ENCODE results near the gene TXNRD2.
"Not testable (repeated sequence)": the region's sequence is repeated elsewhere in the genome, so short reads cannot be mapped to it uniquely, and the experiment has no call there.

The TXNRD2 gene

DNA sequence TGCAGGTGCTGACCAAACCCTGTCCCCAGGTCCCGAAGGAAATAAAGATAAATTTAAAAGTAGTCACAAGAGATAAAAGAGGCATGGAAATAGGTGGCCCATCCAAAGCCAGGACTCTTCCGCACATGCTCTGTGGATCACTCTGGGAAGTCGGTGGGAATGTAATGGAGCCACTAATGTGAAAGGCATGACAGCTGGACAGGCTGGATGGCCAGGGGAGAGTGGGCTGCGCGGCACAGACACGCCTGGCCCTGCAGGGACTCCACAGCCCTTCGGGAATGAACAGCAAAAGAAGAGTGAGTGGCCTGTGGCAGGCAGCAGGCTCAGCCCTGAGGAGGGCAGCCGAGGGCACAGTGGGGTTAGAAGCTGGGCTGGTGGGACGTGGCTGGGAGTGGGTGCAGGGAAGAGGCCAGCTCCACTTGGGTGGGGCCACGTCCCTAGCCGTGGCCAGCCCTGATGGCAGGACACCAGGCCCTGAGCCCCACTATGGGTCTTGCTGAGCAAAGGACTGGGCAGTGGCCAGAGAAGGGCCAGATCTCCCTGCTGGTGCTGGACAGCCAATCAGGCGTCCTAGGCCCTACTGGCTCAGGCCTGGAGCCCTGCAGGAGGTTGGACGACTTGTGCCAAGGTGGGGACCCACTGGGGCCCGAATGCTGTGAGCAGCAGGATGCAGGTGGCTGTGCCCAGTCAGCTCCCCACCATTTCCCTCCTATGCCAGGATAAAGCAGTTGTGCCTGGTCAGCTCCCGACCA, 55.6 kb downstream of the TXNRD2 start:
- DNase-seq = no peak

DNA sequence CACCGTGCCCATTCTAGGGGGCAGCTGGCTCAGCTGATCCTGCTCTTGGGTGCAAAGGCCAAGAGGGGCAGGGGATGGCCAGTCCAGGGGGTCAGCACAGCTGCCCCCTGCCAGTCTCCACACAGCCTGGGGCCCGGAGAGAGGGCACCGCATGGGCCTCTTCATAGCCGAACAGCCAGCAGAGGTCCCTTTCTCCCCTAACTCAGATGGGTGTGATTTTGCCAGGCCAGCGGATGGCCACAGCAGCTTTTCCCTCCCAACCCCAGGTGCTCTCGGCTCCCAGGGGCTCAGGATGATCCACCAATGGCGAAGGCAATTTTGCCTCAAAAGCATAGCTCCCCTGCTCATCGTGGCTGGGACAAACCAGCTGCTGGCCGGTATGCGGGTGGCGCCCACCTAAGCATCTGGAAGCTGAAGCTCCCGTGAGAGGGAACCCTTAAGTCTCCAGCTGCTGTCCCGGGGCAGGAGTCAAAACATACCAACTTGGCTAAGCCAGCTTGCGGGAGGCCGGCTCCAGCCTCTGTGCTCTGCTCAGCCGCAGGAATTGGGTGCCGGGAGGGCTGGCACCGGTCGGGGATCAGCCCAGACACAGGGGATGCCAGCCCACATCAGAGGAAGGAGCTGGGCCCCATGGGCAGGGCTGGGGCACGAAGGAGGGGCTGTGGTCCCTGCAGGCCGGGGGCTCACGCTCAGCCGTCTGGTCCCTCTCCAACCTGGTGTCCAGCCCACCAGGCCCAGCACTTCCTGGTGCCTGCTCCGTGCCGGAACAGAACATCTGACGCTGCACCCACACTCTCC, 56.5 kb downstream of the TXNRD2 start:
- DNase-seq = no peak

DNA sequence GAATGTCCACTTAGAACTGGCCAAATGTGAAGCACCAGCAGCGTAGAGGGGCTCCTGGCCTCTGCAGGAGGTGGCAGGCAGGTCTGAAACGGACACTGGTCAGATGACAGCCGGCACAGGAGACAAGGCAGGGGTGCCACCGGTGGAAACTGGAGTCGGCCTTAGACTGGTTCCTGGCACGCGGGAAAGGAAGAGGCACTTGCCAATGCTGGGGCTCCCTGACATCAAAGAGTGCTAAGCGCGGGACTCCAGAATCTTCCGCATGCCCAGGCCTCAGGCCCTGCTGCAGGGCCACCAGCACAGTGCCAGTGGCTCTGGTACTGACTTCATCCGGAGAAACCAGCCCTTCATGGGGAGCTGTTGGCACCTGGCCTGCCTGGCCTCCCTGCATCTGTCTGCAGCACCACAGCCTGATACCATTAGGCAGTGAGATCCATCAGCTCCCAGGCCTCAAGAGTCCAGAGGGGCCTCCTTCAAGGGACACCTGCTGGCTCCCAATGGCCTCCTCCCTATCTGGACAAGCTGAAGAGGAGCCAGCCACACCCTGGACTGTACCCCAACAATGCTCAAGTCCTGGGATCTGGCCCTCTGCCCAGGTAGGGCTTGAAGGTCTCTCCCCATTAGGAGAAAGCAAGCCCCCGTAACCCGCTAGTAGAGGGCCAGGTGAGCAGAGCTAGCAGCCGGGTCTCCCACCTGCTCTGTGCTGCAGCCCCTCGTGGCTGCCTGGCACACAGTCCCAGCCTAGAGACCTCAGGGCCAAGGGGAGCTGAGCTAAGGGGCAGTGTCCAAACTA, 57.3 kb downstream of the TXNRD2 start:
- no peak for DNase-seq

DNA sequence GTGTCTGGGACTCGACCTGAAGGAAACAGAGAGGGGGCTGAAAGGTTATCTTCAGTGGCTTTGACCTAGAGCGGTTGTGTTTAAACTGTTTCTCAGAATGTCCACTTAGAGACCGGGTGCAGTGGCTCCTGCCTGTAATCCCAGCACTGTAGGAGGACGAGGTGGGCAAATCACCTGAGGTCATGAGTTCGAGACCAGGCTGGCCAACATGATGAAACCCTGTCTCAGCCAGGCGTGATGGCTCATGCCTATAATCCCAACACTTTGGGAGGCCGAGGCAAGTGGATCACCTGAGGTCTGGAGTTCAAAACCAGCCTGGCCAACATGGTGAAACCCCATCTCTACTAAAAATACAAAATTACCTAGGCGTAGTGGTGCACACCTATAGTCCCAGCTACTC, 58.2 kb downstream of the TXNRD2 start:
- DNase-seq = not testable (repeated sequence)

DNA sequence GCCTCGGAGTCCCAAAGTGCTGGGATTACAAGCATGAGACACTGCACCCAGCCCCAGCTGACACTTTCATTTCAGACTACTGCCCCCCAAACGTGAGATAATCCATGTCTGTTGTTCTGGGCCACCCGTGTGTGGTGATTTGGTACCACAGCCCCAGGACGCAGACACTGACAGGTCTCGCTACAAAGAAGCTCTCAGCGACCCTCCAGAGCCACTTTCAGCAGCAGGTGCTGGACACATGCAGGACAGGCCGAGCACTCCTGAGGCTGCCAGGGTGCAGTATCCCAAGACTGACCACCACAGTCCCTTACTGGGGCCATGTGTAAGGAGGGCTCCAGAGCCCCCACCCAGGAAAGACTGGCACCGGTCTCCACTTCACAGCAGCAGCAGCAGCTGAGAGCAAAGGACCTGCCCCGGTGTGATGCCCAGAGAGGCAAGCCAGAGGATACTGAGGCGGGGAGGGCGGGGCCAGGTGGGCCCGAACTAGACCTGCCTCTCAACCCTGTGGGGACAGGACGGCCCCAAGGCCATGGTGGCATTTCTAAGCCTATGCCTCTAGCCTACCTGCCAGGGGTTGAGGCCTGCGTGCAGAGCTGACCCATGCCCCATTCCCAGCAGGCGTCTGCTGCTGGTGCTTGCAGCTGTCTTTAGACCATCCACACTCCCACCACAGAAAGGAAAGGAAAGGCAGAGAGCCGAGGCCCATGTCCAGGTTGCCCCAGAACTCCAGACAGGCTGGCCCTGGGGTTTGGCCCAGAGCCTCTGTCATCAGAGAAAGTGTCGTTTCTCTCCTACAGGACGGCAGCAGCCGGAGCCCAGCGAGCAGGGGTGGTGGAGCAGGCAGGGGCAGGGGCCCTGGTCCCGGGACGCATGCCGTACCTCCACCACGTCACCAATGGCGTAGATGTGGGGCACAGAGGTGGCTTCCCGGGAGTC, 58.9 kb downstream of the TXNRD2 start:
- no peak for DNase-seq

DNA sequence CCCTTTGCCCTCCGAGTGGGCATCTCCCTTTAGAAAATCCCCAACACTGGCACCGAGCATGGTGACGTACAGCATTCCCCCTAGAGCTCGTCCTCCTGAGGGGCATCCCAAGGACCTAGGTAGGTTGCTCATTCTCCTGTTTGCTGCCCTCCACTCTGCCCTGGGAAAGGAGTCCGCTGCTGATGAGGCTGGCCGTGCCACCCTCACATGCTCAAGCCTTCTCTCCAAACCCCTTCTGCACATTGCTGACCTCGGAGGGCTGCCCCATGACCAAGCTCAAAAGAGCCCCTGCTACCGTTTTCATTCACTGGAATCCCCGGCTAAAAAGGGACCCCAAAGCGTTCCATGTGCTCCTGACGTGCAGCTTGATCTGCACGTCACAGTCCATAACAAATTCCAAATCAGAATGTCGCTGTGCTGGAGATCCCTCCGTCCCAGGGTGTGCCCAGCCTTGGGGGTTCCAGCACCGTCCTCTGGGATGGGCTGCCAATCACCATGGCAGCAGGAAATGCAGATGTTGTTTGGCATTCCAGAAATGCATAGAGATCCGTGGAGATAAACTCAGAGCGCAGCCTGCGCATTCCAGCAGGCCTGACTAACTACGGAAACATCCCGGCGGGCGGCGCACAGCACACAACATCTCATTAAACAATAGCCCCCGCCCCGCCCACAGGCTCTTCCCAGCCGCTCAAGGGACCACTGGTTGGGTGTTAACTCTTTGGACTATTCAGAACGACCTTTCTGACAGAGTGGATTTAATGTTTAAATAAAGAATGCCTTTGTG, 60.6 kb downstream of the TXNRD2 start:
- no peak for DNase-seq

DNA sequence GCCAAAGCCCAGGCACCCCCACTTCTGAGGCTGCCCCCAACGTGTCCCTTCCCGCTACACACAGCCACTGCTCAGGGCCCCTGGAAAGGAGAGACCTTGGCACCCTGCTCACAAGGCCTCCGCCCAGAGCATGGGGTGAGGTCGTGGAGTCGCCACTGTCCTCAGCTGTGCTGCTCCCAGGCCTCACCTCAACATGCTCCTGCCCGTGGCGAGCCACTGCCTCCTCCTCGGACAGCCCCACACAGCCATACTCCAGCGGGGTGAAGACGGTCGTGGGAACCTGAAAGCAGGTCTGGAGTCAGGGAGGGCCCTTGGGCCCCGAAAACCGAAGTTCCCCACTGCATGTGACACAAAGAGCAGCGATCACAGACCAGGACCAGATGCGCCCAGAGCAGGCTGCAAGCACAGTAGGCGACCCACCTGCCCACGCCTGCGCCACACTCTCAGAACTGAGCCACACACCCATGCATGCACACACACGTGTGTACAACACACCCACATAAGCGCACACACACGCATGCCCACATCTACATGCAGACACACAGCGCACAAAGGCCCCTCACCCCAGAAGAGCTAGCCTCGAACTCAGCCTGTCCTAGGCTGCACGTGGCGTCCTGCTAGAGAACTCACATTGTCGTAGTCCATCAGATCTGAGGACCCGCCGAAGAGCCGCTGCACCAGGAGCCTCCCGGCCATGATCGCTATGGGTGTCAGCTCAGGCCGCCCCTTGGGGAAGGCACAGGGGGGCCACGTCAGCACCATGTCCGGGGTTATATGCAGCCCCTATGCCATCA, 61.4 kb downstream of the TXNRD2 start:
- no peak for DNase-seq

DNA sequence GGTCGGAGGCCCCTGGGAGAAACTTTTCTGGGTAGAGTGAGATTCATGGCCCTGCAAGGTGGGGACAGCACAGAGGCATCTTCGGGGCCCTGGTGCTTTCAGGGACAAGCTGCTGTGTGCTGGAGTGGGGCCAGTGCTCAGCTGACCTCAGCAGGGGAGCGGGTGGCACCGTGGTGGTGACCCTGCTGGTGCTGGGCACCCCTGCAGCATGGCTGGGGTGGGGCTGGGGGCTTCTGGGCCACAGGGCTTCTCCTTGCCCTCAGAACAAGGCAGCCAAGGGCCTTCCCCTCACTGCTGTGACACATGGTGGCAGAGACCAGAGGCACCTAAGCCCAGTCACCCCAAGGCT, 62.0 kb downstream of the TXNRD2 start:
- DNase-seq = no peak

DNA sequence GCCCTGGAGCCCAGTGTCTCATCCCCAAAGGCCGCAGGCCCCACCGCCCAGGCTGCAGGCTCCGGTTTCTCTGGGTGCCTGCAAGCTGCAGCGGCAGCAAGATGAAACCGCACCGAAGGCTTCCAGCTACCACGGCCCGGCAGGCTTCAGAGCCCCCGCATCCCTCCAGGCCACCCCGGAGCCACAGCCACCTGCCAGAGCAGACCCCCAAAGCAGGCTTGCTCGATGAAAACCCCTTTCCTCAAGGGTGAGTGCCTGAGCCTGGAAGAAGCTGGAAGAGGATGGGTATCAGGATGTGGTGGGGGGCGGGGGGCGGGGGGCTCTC, 62.4 kb downstream of the TXNRD2 start:
- no peak for DNase-seq

DNA sequence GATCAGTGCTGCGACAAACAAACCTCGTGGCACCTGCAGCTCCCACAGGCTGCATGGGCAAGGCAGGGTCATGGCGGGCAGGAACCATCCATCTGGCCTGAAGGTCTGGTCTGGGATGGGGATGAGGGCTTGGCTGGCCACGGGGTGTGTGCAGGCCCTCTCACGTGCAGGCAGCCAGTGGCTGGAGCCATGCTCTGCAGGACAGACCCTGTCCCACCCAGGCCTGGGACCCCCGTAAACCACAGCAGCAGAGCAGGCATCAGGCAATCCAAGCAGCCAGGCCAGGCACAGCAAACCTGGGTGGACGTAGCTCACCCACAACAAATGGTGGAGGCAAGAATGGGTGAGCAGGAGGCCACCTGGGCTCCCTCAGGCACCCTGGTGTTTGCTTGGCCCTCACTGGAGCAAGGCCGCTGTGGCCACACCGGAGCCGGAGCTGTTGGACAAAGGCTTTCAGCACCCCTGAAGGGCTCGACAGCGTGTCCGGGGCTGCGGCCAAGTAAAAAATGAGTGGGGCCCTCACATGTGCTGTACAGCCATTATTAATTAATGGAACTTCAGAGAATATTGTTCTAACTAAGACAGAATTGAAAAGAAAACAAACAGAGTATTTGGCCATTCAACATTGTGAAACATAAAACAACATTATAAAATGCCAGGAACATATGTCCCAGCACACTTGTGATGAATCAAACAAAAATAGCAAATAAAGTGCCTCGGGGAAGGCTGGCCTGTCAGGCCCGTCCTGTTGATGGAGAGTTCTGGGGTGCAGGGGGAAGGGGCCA, 63.0 kb downstream of the TXNRD2 start:
- no peak for DNase-seq

DNA sequence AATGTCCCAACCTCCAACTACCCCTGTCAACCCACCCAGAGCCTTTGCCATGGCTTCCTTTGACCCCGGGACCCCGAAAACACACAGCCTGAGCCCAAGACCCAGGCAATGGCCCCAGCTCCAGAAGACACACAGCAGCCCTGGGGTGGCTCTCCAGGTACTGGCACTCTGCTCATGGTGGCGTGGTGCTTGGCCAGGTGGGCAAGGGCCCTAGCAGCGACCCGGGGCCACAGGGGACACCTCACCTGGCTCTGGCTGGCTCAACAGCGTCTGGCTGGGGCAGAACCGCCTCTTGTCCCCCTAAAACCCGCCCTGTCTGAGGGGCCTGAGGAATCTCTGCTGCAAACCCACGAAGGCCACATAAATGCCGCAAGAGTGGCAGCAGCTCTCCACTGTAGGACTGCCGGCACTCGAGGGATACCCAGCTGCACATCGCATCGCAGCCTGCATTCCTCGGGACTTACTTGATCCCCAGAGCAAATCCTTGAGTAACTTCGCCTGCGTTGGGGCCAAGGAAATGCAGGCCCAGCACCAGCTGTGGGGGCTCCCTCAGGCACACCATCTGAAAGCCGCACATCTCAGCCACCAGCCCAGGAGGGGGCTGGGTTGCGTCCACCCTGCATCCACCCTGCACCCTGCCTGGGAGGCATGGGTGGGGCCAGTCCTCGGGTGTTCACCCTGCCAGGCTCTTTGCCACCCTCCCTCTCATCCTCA, 63.8 kb downstream of the TXNRD2 start:
- DNase-seq = no peak

DNA sequence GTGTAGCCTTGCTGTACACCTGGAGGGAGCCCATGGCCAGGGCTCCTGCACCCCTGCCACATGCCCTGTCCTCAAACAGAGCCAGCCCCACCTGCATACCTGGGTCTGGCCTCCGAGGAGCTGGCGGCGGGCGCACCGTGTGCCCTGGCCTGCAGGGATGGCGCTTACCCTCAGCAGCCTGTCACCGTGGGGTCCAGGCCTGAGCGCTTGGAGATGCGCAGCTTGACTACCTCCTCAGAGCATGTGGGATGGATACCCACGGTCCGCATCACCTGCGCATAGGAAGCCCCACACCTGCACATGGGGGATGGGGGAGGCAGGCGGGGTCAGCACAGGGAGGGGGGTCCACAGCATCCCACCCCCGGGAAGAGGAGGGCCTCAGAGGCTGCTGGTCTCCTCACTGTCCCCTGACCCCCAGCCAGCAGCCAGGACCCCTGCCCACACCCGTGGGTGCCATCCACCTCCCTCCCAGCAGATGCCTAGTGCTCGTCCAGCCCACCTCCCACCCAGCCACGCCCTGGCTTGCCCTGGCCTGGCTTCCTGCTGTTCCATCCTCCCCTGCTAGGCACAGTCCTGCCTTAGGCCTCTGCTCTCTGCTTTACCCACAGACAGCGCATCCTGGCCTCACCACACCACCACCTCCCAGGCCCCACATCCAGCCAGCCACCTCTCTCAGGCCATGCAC, 64.5 kb downstream of the TXNRD2 start:
- no peak for DNase-seq

DNA sequence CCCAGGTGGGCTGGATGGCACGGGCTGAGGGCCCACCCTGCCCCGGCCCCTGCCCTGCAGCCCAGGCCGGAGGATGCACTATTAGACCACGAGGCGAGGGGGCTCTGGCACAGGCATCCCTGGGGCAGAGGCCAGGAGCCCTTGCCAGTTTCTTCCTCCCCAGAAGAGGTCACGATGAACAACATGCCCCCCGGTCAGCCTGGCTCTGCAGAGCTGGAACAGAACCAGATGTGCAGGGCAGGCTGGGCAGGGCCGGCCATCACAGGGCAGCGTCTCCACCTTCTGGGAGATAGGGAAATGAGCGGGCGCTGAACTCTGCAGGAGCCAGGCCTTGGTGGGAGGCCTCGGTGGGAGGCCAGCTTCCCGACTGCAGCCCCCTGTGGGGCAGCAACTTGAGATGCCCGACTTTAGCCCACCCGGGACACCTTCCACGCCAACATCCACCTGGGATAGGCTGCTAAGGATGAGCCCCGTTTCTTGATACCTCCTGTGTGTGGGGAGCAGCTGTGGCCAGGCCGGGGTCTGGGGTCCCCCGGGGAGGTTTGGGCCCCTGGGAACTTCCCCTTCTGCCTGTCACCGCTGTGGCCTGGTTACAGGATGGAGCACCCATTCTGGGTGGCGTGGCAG, 65.2 kb downstream of the TXNRD2 start:
- no peak for DNase-seq

DNA sequence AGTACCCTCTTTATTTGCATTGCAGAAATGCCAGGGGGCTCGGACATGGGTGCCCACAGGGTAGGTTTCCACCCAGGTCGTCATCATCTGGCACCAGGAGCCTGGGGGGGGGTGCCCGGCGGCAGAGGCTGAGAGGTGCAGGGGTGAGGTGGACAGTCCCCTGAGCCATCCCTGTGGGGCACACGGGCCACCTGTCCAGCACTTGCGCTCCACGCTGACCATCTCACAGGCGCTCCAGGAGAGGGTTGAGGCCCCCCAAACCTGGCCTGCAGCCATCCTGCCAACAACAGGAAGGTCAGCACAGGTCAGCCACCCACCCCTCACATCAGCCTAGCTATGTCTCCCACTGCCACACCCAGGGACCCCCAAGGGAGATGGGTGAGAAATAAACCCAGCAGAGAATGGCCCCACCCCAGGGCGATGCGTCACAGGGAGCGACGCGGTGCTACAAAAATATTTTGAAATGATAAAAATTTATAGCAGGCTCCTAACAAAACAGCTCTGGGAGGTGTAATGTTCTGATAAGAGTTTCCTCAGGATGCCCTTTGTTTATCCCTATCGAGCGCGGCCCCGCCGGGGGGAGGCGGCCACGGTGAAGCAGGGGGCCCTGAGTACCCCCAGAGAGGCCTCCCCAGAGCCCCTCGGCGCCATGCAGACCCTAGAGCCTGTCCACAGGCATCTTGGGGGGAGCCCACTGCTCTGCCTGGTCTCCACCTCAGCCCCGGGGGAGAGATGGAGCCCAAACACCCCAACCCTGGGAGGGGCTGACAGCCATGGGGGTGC, 65.9 kb downstream of the TXNRD2 start:
- DNase-seq = no peak

DNA sequence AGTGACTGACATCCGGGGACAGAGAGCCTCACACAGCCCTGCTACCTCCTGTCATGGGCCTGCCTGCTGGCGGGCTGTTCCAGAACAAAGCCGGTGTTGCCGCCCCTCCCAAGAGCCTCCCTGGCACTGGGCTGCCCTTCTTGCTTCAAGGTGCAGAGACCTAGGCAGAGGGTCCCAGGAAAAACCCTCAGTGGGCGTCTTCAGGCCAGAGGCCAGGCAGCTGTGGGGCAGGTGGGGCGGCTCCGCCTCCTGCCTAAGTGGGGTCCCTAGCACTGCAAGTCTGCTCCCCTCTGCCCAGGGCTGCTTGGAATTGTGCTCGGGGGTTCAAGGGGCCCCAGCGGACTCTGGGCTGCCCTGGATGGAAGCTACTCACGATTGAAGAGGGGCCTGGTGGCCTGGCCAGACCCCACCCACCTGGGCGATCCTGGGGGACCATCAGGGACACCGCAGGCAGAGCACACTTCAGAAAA, 66.5 kb downstream of the TXNRD2 start:
- DNase-seq = no peak

DNA sequence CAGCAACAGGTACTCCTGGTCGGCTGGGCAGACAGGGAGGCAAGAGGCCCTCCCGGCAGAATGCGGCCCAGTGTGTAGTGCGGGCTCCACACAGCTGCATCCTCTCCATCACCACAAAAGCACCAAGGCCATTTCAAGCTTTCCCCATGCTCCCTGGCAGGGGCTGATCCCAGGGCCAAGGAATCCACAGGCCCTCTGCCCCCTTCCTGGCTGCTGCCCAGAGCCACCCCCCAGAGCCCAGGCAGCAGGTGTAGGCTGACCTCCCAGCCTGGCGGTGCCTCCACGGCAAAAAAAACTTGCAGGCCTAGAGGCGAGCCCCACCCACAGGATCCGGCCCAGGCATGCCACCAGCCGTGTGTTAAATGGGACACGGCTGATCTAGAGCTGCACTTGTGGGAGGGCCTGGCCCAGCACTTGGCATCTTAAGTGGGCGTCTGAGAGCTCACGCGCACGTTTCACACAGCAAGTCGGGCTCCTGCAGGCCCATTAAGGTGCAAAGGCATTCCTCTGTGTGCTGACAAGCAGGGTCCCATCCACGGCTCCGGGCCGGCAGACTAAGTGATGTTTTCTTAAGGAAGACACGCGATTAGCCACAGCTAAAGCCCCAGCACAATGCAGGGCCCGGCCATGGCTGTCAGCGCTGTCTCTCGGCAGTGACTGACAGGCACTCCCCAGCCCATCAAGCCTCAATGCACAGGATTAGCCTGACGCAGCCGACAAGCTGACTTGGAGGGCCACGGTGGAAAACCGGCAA, 67.1 kb downstream of the TXNRD2 start:
- no peak for DNase-seq

DNA sequence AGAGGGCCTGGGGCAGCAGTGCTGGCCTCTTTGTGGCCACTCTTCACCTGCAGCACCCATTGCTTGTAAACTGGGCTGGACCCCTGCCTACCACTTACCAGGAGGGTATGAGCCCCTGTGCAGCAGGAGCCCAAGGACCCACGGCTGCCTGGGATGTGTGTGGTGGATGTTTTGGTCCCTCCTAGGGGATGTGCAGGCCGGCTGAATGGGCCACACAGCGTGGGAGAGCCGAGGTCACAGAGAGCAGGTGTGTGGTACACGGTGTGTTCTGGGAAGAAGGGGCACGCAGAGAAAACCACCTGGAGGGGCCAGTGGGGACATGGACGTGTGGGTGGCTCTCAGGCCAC, 67.7 kb downstream of the TXNRD2 start:
- DNase-seq = no peak
